ENCODE data around the gene NEDD8. TPM values are rescaled to one million over a fixed set of nuclear protein-coding genes. Genes with fewer than 3 reads are reported as not detected.

The NEDD8 gene
- total RNA-seq, 6 experiments from 2014 or later: 60.0 to 72.9 (median 68.7) TPM

DNA sequence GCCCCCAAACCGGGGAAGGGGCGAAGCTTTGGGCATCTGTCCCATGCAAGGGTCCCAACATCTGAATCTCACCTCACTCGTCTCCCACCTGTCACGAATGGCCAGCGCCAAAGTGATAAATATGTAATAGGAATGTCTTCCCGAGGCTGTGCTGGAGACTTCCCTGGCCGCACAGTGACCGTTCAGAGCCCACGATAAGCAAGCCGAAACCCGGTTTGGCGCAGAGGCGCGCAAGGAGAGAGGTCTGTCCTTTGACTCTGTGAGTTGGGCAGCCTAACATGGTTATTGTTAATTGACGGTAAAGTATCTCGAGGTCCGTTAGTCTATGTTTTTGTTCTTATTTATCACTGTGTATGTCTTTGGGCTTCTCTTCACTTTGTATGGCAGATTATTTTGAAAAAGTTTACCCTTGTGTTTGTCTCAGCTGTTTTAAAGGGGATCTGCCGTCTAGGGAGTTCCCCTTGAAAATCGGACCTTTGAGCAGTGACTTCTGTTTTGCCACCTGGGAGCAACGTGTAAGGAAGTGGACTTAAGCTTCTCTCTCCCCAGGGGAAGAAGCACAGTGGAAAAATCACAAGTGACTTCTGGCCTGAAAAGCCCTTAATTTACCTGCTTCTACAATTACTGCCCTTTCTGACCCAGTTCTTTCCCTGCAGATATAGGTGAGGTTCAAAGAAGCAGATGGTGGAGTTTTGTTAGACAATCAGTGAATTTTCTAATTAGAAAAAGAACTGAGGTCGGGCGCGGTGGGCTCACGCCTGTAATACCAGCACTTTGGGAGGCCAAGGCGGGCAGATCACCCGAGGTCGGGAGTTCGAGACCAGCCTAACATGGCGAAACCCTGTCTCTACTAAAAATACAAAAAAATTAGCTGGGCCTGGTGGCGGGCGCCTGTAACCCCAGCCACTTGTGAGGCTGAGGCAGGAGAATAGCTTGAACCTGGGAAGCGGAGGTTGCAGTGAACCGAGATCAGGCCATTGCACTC is 35.8 kb downstream of the NEDD8 start:
- TF ChIP-seq, protein P1, sequence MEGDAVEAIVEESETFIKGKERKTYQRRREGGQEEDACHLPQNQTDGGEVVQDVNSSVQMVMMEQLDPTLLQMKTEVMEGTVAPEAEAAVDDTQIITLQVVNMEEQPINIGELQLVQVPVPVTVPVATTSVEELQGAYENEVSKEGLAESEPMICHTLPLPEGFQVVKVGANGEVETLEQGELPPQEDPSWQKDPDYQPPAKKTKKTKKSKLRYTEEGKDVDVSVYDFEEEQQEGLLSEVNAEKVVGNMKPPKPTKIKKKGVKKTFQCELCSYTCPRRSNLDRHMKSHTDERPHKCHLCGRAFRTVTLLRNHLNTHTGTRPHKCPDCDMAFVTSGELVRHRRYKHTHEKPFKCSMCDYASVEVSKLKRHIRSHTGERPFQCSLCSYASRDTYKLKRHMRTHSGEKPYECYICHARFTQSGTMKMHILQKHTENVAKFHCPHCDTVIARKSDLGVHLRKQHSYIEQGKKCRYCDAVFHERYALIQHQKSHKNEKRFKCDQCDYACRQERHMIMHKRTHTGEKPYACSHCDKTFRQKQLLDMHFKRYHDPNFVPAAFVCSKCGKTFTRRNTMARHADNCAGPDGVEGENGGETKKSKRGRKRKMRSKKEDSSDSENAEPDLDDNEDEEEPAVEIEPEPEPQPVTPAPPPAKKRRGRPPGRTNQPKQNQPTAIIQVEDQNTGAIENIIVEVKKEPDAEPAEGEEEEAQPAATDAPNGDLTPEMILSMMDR (IDR thresholded peaks at IDR 0.05): no peak
- no peak for TF ChIP-seq POLR2A (IDR thresholded peaks at IDR 0.05)
- ATAC-seq (peak; percentile 33 to 45 (median 40)), DNase-seq (no peak)
- Histone ChIP-seq H3K27ac (peak overlapping the region; percentile 97 to 99 (median 98)), H3K4me1 (peaks cover 0 to 40% (median 7%) of the 10 kb centered on the region in 4 donors), H3K27me3 (no peaks in the 10 kb centered on the region), H3K4me3 (peak overlapping the region; percentile 90 to 96 (median 94)), H3K9me3 (no peaks in the 10 kb centered on the region), H3K36me3 (peaks cover 0 to 9% (median 0%) of the 10 kb centered on the region in 4 donors)
- intact Hi-C loops (cut with DNase I): no loop called here
- WGBS (ENCODE audit: insufficient coverage, low coverage, low lambda C conversion rate, missing lambda C conversion rate): 30% methylated on average over 28 of the region's 33 CpGs

- H3K4me1 ChIP-seq: peaks cover 0 to 40% (median 7%) of the 10 kb centered on the region in 4 donors
- ATAC-seq (peak; percentile 93 to 96 (median 95)), DNase-seq (peak; percentile 86 to 91 (median 89))
- peak within 1 kb of the TSS; percentile 97 to 99 (median 98) for H3K27ac ChIP-seq
- H3K27me3 ChIP-seq: no peaks in the 10 kb centered on the region
- TF ChIP-seq, protein P1 (IDR thresholded peaks at IDR 0.05): no peak
- TF ChIP-seq POLR2A (IDR thresholded peaks at IDR 0.05): peak; percentile 83
- no peaks in the 10 kb centered on the region for H3K9me3 ChIP-seq
- peak within 1 kb of the TSS; percentile 90 to 96 (median 94) for H3K4me3 ChIP-seq
- H3K36me3 ChIP-seq: peaks cover 0 to 9% (median 0%) of the 10 kb centered on the region in 4 donors
- intact Hi-C loops (cut with DNase I): no loop called here
- 0% methylated on average over 17 of the region's 89 CpGs for WGBS (ENCODE audit: insufficient coverage, low coverage, low lambda C conversion rate, missing lambda C conversion rate)
These were observed 36.7 kb downstream of the NEDD8 start, which contains the start of gene TM9SF1 for GRCh38 chr14:24195186-24196070. TM9SF1 (minus strand) TSS chr14:24195441; CDS start chr14:24195019, 422 bp downstream.

DNA sequence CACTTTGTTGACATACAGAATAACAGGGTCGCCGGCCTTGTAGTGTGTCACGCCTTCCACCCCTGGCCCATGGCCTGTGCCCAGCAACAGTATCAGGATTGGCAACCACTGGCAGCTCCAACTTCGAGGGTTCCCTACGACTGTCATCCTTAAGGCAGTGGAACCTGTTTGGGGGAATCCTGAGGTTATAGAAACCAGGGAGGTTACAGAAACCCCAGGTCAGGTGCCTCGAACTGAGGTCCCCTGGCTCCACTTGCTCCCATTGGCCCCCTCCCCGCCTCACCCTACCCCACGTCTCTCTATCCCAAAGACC is 37.3 kb downstream of the NEDD8 start:
- intact Hi-C loops (cut with DNase I): no loop called here
- H3K4me1 ChIP-seq: peaks cover 0 to 40% (median 7%) of the 10 kb centered on the region in 4 donors
- no peak for DNase-seq
- no CpG with 5 or more reads among the region's 8 CpGs for WGBS (ENCODE audit: insufficient coverage, low coverage, low lambda C conversion rate, missing lambda C conversion rate)
- H3K36me3 ChIP-seq: peaks cover 0 to 9% (median 0%) of the 10 kb centered on the region in 4 donors
- no peak for ATAC-seq
- no peaks in the 10 kb centered on the region for H3K27me3 ChIP-seq
- TF ChIP-seq POLR2A (IDR thresholded peaks at IDR 0.05): no peak
- TF ChIP-seq, protein P1 (IDR thresholded peaks at IDR 0.05): no peak
- H3K4me3 ChIP-seq: peak overlapping the region; percentile 90 to 96 (median 94)
- H3K27ac ChIP-seq: peak overlapping the region; percentile 97 to 99 (median 98)
- H3K9me3 ChIP-seq: no peaks in the 10 kb centered on the region

- DNase-seq (no peak), ATAC-seq (no peak)
- 92% methylated on average over 2 of the region's 7 CpGs for WGBS (ENCODE audit: insufficient coverage, low coverage, low lambda C conversion rate, missing lambda C conversion rate)
- Histone ChIP-seq H3K27me3 (no peaks in the 10 kb centered on the region), H3K27ac (peak overlapping the region in 1 of 3 donors; percentile 98), H3K9me3 (no peaks in the 10 kb centered on the region), H3K36me3 (peaks cover 0 to 9% (median 0%) of the 10 kb centered on the region in 4 donors), H3K4me3 (peak overlapping the region; percentile 90 to 96 (median 94)), H3K4me1 (peaks cover 0 to 40% (median 7%) of the 10 kb centered on the region in 4 donors)
- TF ChIP-seq POLR2A (IDR thresholded peaks at IDR 0.05): no peak
- TF ChIP-seq, protein P1 (IDR thresholded peaks at IDR 0.05): no peak
- intact Hi-C loops (cut with DNase I): no loop called here
These were observed 37.8 kb downstream of the NEDD8 start for GRCh38 chr14:24194186-24194872.

All from right lobe of liver (tissue), 6 donors.